RCC 7860 (cell line): Measurements from ENCODE around the gene P2RX1.

Experiments
- DNase-seq: peaks from one replicate; pipeline ENCODE4 v3.0.0-alpha.2; 2015; ENCODE audit warnings: low spot score
- FAIRE-seq: peaks from 2 replicates; lab custom pipeline; 2012; peaks lifted over from hg19 to GRCh38; lab: Jason Lieb, UNC

P2RX1 gene

GRCh38 chr17:3925684-3926485 lies 9.6 kb upstream of the P2RX1 start:
- DNase-seq (no peak), FAIRE-seq (no peak)

GRCh38 chr17:3924512-3925350 lies 8.5 kb upstream of the P2RX1 start:
- no peak for DNase-seq
- no peak for FAIRE-seq

DNA sequence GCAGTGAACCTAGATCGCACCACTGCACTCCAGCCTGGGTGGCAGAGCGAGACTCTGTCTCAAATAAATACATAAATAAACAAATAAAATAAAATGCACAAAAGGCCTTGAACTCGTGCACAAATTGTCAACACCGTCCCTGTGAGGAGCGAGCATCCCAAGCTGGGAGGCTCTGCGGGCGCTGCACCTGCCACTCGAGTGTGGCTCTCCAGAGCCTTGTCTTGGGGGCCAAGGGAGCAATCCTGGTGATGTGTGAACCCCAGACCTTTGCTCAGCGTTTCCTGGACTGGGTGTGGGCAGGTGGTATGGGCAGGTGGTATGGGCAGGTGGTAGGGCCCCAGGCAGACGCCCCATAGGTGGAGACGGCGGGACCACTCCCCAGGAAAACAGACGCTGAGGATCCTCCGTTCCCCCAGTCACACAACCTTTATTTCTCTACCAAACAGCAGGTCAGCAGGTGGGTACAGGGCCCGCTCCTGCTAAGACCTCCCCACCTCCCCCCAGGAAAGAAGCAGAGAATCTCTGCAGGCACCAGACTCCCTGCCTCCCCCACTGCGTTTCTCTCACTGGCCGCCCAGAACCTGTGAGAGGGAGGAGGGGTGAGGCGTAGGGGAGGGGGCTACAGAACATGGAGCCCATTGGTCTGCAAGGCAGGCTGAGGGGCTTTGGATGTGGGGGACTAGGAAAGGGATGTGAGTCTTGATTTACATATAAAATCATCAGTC lies 7.4 kb upstream of the P2RX1 start:
- DNase-seq (no peak), FAIRE-seq (no peak)

DNA sequence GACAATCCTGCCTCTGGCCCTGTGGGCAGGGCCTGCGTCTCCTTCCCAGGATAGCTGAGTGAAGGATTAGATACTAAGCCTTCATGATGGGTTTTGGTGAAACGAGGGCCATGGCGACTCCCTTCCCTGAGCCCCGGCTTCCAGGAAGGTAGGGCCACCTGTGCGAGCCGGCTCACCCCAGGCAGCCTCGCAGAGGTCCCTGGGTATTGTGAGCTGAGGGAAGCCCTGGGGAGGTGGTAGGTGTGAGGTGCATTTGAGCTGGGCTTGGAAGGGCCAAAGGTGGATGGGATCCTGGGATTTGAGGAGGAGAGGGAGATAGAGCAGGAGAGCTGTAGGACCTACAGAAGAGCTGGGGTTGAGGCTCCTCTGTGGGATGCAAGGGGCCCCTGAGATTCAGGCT lies 6.5 kb upstream of the P2RX1 start:
- DNase-seq: no peak
- FAIRE-seq: no peak

GRCh38 chr17:3921502-3922319 lies 5.4 kb upstream of the P2RX1 start:
- no peak for DNase-seq
- FAIRE-seq: no peak

DNA sequence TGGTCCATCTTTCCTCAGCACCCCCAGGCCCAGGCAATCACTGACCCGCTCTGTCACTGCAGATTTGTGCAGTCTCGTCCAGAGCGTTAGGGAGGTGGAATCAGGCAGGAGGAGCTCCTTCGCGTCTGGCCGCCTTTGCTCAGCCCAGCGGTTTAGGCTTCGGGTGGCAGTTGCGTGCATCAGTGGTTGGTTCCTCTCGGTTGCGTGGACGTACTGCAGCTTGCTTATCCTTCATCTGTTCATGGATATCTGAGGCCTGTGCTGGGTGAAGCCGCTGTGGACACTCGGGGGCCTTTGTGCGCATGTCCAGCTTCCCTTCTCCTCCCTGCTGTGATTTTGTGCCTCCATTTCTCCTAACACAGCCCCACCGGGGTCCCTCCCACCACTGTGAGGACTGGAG lies 4.7 kb upstream of the P2RX1 start:
- FAIRE-seq (no peak), DNase-seq (no peak)

DNA sequence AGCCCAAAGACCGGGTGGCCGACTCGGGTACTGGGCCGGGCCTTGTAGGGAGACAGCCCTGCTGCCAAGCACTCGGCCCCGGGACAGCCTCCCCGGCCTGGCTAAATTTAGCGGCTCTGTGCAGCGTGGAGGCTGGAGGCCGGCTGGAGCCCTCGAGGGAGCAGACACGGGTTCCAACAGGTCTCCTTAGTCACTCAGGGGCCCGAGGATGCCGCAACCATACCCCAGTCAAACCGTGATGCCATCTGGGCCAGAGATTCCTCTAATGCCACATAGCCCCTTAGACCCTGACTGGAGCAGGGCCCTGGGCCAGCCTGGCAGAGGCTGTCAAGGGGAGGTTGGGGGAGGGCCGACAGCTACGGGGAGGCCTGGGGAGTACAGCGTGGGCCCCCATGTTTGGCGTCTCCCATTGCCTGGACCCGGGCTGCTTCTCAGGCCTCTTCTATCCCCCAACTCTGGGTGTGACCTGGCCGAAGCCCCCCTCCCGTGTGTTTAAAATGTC lies 2.9 kb upstream of the P2RX1 start:
- no peak for FAIRE-seq
- DNase-seq: no peak

GRCh38 chr17:3918372-3919122 lies 2.3 kb upstream of the P2RX1 start:
- FAIRE-seq (no peak), DNase-seq (no peak)

DNA sequence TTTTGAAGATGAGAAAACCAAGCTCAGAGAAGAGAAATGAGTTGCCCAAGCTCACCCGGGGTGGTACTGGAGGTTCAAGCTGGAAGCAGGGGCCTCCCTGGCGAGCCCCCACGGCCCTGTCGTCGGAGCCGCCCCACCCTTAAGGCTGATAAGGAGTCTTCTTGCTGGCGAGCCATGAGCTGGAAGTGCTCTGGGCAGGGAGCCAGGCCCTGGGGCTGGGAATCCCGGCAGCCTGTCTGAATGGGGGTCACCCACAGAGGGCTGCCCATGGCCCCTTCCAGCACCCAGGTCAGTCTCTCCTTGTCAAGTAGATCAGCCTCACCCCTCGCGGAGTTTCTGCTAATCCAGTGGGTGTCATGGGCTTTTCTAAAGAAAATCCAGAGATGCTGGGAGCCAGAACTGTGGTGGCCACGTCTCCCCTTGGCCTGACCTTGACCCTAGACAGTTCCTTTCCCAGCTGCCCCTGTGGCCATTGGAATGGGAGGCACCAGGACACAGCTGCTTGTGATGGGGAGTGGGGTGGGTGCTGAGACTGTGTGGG lies 1.2 kb upstream of the P2RX1 start:
- DNase-seq (no peak), FAIRE-seq (no peak)

- DNase-seq (no peak), FAIRE-seq (no peak)
These were observed 560 bp upstream of the P2RX1 start for GRCh38 chr17:3916825-3917224.

DNA sequence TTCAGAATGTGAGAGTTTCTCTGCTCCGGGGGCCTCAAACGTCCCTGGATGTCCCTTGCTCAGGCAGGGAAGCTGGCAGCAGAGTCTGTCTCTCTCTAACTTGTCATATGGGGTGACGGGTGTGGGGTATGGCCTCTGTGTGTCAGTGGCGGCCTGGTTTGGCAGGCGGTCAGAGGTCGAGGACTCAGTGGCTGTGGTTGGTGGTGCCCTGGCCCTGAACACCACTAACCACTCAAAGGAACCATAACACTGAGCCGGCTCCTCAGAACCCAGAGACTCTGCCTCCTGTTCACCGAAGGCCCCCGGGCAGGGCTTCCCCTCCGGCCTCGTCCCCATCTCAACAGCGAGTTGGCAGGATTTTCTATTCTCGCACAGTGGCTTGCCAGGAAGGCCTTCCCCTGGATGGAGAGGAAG lies 677 bp downstream of the P2RX1 start:
- FAIRE-seq (no peak), DNase-seq (no peak)

- FAIRE-seq: no peak
These were observed 2.0 kb downstream of the P2RX1 start for GRCh38 chr17:3914312-3914670.

GRCh38 chr17:3913531-3914311 lies 2.5 kb downstream of the P2RX1 start:
- DNase-seq (peak; percentile 40), FAIRE-seq (no peak)

More at GRCh38 chr17:3914312-3914670, 2.0 kb downstream of the P2RX1 start:
- DNase-seq: no peak

DNA sequence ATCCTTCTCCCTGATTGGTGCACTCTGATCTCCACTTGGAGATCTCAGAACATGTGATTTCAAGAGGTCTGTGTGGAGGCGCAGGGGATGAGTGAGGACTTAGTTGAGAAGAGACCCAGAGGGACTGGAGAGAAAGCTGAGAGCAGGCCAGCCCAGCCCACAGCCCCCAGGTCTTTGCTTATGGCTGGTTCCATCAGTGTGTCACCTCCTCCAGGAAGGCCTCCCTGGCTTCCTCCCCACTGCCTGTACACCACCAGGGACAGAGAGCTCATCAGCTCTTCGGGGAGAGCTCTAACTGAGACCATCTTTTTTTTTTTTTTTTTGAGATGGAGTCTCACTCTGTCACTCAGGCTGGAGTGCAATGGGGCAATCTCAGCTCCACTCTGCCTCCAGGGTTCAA lies 3.4 kb downstream of the P2RX1 start:
- FAIRE-seq (no peak), DNase-seq (no peak)

DNA sequence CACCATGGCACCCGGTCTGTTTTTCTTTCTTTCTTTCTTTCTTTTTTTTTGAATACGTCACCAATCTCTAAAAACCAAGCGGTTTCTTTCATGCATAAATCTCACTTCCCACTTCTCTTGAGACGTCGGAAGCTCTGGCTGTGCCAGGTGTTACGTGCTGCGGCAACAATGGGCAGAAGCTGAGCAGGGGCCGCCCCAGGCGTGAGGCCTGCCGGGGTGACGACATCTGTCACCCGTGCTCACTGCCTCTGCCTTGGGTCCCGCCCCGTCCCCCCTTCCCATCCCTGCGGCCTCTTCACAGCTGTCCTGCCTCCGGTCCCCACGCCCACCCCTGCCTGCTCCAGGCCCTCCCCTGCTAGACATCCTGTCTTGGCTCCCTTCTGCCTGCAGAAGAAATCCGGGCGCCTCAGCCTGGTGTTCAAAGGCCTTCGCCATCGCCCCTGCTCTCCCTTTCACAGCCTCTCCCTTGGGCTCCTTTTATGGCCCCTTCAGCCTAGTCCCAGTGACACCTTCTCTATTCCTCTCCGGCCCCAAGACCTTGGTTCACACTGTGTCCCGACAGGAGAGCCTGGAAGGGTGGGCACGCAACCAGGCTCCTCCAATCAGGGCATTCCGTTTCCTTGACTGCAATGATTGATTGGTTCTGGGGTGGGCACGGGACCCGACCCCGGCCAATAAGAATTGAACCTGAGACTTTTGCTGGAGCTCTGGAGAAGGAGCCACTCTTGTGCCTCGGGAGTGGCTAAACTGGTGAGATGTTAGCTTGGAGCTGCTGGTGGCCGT lies 4.8 kb downstream of the P2RX1 start:
- DNase-seq (no peak), FAIRE-seq (no peak)

GRCh38 chr17:3910420-3911270 lies 5.6 kb downstream of the P2RX1 start:
- DNase-seq: no peak
- FAIRE-seq: no peak

- FAIRE-seq: no peak
- no peak for DNase-seq
These were observed 7.0 kb downstream of the P2RX1 start for GRCh38 chr17:3909257-3909656.
